Measurements from ENCODE around the gene FMR1.

The FMR1 gene

GRCh38 chrX:147911192-147912022 lies at the start of gene FMR1:
Gene FMR1, plus strand, starts transcription at chrX:147911919. Its CDS starts 261 bp downstream, at chrX:147912180.
- DNase-seq, result peak; percentile 95

GRCh38 chrX:147875866-147876596 lies 35.7 kb upstream of the FMR1 start:
- no peak for DNase-seq

GRCh38 chrX:147876849-147877646 lies 34.7 kb upstream of the FMR1 start:
- no peak for DNase-seq

GRCh38 chrX:147877726-147878125 lies 34.0 kb upstream of the FMR1 start:
- no peak for DNase-seq

- no peak for DNase-seq
Measured at GRCh38 chrX:147884958-147885357, 26.8 kb upstream of the FMR1 start.

GRCh38 chrX:147890756-147891155 lies 21.0 kb upstream of the FMR1 start:
- no peak for DNase-seq

- DNase-seq, result no peak
Measured at GRCh38 chrX:147891896-147892295, 19.8 kb upstream of the FMR1 start.

- no peak for DNase-seq
Measured at GRCh38 chrX:147893741-147894140, 18.0 kb upstream of the FMR1 start.

- peak; percentile 50 for DNase-seq
Measured at GRCh38 chrX:147894366-147894963, 17.3 kb upstream of the FMR1 start.

GRCh38 chrX:147897117-147897516 lies 14.6 kb upstream of the FMR1 start:
- DNase-seq, result no peak

- DNase-seq, result no peak
Measured at GRCh38 chrX:147898951-147899350, 12.8 kb upstream of the FMR1 start.

GRCh38 chrX:147899379-147900114 lies 12.2 kb upstream of the FMR1 start:
- DNase-seq, result no peak

GRCh38 chrX:147900349-147900748 lies 11.4 kb upstream of the FMR1 start:
- DNase-seq, result no peak

GRCh38 chrX:147901461-147902126 lies 10.1 kb upstream of the FMR1 start:
- no peak for DNase-seq

- no peak for DNase-seq
Measured at GRCh38 chrX:147902270-147902669, 9.4 kb upstream of the FMR1 start.

- no peak for DNase-seq
Measured at GRCh38 chrX:147908106-147908505, 3.6 kb upstream of the FMR1 start.

GRCh38 chrX:147910607-147911006 lies 1.1 kb upstream of the FMR1 start:
- no peak for DNase-seq

- DNase-seq, result peak; percentile 43
Measured at GRCh38 chrX:147912093-147912801, 528 bp downstream of the FMR1 start.

GRCh38 chrX:147913570-147913969 lies 1.9 kb downstream of the FMR1 start:
- no peak for DNase-seq

GRCh38 chrX:147914591-147914990 lies 2.9 kb downstream of the FMR1 start:
- DNase-seq, result no peak

Measured in femur (tissue), 1 donor.